ENCODE data around the gene CEACAM1.

Gene CEACAM1

GRCh38 chr19:42528354-42529247 is at the start of gene CEACAM1:
TSS of gene CEACAM1 (minus strand) at chr19:42528481. CDS start at chr19:42528374, 107 bp downstream.
- DNase-seq (ENCODE audit: low read depth), result no peak
- in situ Hi-C loops (cut with HindIII; ENCODE audit: low sequenced_read_pairs), result no loop called here
- H3K4me3 ChIP-seq (ENCODE audit: low read depth, low read length), result no peak within 1 kb of the TSS
- TF ChIP-seq CTCF (IDR thresholded peaks at IDR 0.05; ENCODE audit: low read depth, low read length, missing control alignments), result no peak

- in situ Hi-C loops (cut with HindIII; ENCODE audit: low sequenced_read_pairs), result no loop called here
- no peak overlapping the region for H3K4me3 ChIP-seq (ENCODE audit: low read depth, low read length)
- DNase-seq (ENCODE audit: low read depth), result no peak
- TF ChIP-seq CTCF (IDR thresholded peaks at IDR 0.05; ENCODE audit: low read depth, low read length, missing control alignments), result no peak
Measured at GRCh38 chr19:42577016-42577415, 48.7 kb upstream of the CEACAM1 start.

GRCh38 chr19:42576241-42576640 is 48.0 kb upstream of the CEACAM1 start:
- no peak overlapping the region for H3K4me3 ChIP-seq (ENCODE audit: low read depth, low read length)
- TF ChIP-seq CTCF (IDR thresholded peaks at IDR 0.05; ENCODE audit: low read depth, low read length, missing control alignments), result no peak
- in situ Hi-C loops (cut with HindIII; ENCODE audit: low sequenced_read_pairs), result no loop called here
- no peak for DNase-seq (ENCODE audit: low read depth)

- H3K4me3 ChIP-seq (ENCODE audit: low read depth, low read length), result no peak overlapping the region
- no peak for TF ChIP-seq CTCF (IDR thresholded peaks at IDR 0.05; ENCODE audit: low read depth, low read length, missing control alignments)
- no peak for DNase-seq (ENCODE audit: low read depth)
- in situ Hi-C loops (cut with HindIII; ENCODE audit: low sequenced_read_pairs), result no loop called here
Measured at GRCh38 chr19:42573642-42574041, 45.4 kb upstream of the CEACAM1 start.

GRCh38 chr19:42571116-42571515 is 42.8 kb upstream of the CEACAM1 start:
- DNase-seq (ENCODE audit: low read depth), result no peak
- H3K4me3 ChIP-seq (ENCODE audit: low read depth, low read length), result no peak overlapping the region
- in situ Hi-C loops (cut with HindIII; ENCODE audit: low sequenced_read_pairs), result no loop called here
- no peak for TF ChIP-seq CTCF (IDR thresholded peaks at IDR 0.05; ENCODE audit: low read depth, low read length, missing control alignments)

GRCh38 chr19:42569193-42569592 is 40.9 kb upstream of the CEACAM1 start:
- no peak for TF ChIP-seq CTCF (IDR thresholded peaks at IDR 0.05; ENCODE audit: low read depth, low read length, missing control alignments)
- in situ Hi-C loops (cut with HindIII; ENCODE audit: low sequenced_read_pairs), result no loop called here
- no peak overlapping the region for H3K4me3 ChIP-seq (ENCODE audit: low read depth, low read length)
- no peak for DNase-seq (ENCODE audit: low read depth)

Measured in astrocyte of the cerebellum (primary cell).